ENCODE data around the gene HES6.

HES6 gene

DNA sequence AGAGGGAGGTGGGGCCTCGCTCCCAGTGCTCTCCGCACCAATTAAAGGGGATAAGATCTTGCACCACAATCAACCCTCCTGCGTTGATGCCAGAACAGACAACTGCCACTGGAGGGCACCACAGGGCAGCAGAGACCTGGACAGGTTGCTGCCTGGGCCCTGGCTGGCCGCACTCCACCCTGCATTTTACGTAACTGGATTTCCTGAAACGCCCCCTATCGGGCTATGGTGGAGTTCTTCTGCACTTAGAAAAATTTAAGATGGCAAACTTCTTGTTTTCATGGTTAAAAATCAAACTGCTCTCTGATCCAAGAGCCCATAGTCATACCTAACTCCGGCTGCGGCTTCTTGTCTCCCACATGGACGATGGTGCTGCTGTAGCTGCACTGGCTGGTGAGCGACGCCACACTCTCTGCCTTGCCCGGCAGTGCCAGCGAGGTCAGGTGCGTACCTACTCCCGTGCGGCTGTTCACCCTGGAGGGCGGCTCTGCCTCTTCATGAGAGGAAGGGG lies 16.8 kb upstream of the HES6 start (continued):
- TF ChIP-seq ZNF391 (tag by site-specific recombination; IDR thresholded peaks at IDR 0.05; ENCODE audit: borderline replicate concordance, low read depth) (no peak), ZNF274 (IDR thresholded peaks at IDR 0.05; ENCODE audit: low read length) (no peak), ZNF274 (tag by site-specific recombination; IDR thresholded peaks at IDR 0.05; ENCODE audit: borderline replicate concordance) (no peak), ZNF747 (tag by site-specific recombination; IDR thresholded peaks at IDR 0.05) (no peak), ZBTB21 (tag by site-specific recombination; IDR thresholded peaks at IDR 0.05) (no peak), ZNF521 (tag by site-specific recombination; IDR thresholded peaks at IDR 0.05) (no peak), YY2 (tag by site-specific recombination; IDR thresholded peaks at IDR 0.05) (no peak), TCF7L2 (IDR thresholded peaks at IDR 0.05; ENCODE audit: borderline replicate concordance, low read depth, low read length) (no peak), BCL6B (tag by site-specific recombination; IDR thresholded peaks at IDR 0.05) (no peak), SALL2 (tag by site-specific recombination; IDR thresholded peaks at IDR 0.05; ENCODE audit: borderline replicate concordance) (no peak), ZNF658 (tag by site-specific recombination; IDR thresholded peaks at IDR 0.05) (no peak), ZNF621 (tag by site-specific recombination; IDR thresholded peaks at IDR 0.05) (no peak), ZNF202 (tag by site-specific recombination; IDR thresholded peaks at IDR 0.05; ENCODE audit: borderline replicate concordance) (no peak), ZNF184 (tag by site-specific recombination; IDR thresholded peaks at IDR 0.05) (no peak), SP7 (tag by site-specific recombination; IDR thresholded peaks at IDR 0.05) (0 out of 2 replicates have a peak, but pooled peaks have one; percentile 15), ZNF660 (tag by site-specific recombination; IDR thresholded peaks at IDR 0.05) (peak; percentile 72; the same call in 1 of the 2 replicates), ZNF610 (tag by site-specific recombination; IDR thresholded peaks at IDR 0.05; ENCODE audit: borderline replicate concordance) (no peak), ZNF239 (tag by site-specific recombination; IDR thresholded peaks at IDR 0.05) (no peak), WT1 (tag by site-specific recombination; IDR thresholded peaks at IDR 0.05) (no peak), ZNF426 (tag by site-specific recombination; IDR thresholded peaks at IDR 0.05) (no peak), SETDB1 (IDR thresholded peaks at IDR 0.05; ENCODE audit: insufficient read length, low read length) (no peak), ZNF140 (tag by site-specific recombination; IDR thresholded peaks at IDR 0.05) (no peak), ZNF2 (tag by site-specific recombination; IDR thresholded peaks at IDR 0.05) (no peak), ZNF639 (tag by site-specific recombination; IDR thresholded peaks at IDR 0.05) (no peak), ZNF792 (tag by site-specific recombination; IDR thresholded peaks at IDR 0.05) (no peak), ZNF362 (tag by site-specific recombination; IDR thresholded peaks at IDR 0.05) (no peak)
- TF ChIP-seq, protein P1, sequence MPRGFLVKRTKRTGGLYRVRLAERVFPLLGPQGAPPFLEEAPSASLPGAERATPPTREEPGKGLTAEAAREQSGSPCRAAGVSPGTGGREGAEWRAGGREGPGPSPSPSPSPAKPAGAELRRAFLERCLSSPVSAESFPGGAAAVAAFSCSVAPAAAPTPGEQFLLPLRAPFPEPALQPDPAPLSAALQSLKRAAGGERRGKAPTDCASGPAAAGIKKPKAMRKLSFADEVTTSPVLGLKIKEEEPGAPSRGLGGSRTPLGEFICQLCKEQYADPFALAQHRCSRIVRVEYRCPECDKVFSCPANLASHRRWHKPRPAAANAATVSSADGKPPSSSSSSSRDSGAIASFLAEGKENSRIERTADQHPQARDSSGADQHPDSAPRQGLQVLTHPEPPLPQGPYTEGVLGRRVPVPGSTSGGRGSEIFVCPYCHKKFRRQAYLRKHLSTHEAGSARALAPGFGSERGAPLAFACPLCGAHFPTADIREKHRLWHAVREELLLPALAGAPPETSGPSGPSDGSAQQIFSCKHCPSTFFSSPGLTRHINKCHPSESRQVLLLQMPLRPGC (tag by site-specific recombination; IDR thresholded peaks at IDR 0.05), result no peak
- TF ChIP-seq, protein P2, sequence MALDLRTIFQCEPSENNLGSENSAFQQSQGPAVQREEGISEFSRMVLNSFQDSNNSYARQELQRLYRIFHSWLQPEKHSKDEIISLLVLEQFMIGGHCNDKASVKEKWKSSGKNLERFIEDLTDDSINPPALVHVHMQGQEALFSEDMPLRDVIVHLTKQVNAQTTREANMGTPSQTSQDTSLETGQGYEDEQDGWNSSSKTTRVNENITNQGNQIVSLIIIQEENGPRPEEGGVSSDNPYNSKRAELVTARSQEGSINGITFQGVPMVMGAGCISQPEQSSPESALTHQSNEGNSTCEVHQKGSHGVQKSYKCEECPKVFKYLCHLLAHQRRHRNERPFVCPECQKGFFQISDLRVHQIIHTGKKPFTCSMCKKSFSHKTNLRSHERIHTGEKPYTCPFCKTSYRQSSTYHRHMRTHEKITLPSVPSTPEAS (tag by site-specific recombination; IDR thresholded peaks at IDR 0.05), result no peak
- TF ChIP-seq, protein P3, sequence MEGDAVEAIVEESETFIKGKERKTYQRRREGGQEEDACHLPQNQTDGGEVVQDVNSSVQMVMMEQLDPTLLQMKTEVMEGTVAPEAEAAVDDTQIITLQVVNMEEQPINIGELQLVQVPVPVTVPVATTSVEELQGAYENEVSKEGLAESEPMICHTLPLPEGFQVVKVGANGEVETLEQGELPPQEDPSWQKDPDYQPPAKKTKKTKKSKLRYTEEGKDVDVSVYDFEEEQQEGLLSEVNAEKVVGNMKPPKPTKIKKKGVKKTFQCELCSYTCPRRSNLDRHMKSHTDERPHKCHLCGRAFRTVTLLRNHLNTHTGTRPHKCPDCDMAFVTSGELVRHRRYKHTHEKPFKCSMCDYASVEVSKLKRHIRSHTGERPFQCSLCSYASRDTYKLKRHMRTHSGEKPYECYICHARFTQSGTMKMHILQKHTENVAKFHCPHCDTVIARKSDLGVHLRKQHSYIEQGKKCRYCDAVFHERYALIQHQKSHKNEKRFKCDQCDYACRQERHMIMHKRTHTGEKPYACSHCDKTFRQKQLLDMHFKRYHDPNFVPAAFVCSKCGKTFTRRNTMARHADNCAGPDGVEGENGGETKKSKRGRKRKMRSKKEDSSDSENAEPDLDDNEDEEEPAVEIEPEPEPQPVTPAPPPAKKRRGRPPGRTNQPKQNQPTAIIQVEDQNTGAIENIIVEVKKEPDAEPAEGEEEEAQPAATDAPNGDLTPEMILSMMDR (tag by site-specific recombination; IDR thresholded peaks at IDR 0.05), result peak; percentile 84
- TF ChIP-seq, protein P4, sequence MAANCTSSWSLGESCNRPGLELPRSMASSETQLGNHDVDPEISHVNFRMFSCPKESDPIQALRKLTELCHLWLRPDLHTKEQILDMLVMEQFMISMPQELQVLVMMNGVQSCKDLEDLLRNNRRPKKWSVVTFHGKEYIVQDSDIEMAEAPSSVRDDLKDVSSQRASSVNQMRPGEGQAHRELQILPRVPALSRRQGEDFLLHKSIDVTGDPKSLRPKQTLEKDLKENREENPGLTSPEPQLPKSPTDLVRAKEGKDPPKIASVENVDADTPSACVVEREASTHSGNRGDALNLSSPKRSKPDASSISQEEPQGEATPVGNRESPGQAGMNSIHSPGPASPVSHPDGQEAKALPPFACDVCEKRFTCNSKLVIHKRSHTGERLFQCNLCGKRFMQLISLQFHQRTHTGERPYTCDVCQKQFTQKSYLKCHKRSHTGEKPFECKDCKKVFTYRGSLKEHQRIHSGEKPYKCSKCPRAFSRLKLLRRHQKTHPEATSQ (tag by site-specific recombination; IDR thresholded peaks at IDR 0.05), result no peak
